SK-N-SH treated with all-trans-retinoic acid at 6 μM for 48 hours (cell line): ENCODE results near the gene TWIST2.

Experiments used
- OSR1 ChIP-seq: fragments of 250-450 bp; sonication (Bioruptor Pico); IDR thresholded peaks from 2 replicates; pipeline ENCODE4 v1.8.0; 2022; ENCODE audit warnings: moderate library complexity, mild to moderate bottlenecking, inconsistent platforms
- PATZ1 ChIP-seq: fragments of 250-450 bp; sonication (Bioruptor Pico); IDR thresholded peaks from 2 replicates; pipeline ENCODE4 v1.8.0; 2020; ENCODE audit warnings: mild to moderate bottlenecking, moderate library complexity, borderline replicate concordance
- RARB ChIP-seq: fragments of 250-450 bp; sonication (Bioruptor Pico); IDR thresholded peaks from 2 replicates; pipeline ENCODE4 v1.8.0; 2021; ENCODE audit warnings: mild to moderate bottlenecking, moderate library complexity
- TCF4 ChIP-seq: fragments of 250-450 bp; sonication (Bioruptor Pico); IDR thresholded peaks from 2 replicates; pipeline ENCODE4 v1.8.0; 2021; ENCODE audit warnings: mild to moderate bottlenecking, moderate library complexity, borderline replicate concordance
- ZFP30 ChIP-seq: fragments of 450-650 bp; formaldehyde crosslinking; IDR thresholded peaks from 2 replicates; pipeline ENCODE4 v1.5.0; 2022; ENCODE audit warnings: mild to moderate bottlenecking, moderate library complexity
- ZNF565 ChIP-seq: fragments of 450-650 bp; formaldehyde crosslinking; conservative IDR thresholded peaks from 2 replicates; pipeline ENCODE4 v1.5.0; 2020; ENCODE audit warnings: low read depth, mild to moderate bottlenecking, moderate library complexity

GRCh38 chr2:238862701-238863100, 14.8 kb downstream of the TWIST2 start:
- no peak for TF ChIP-seq TCF4 (CRISPR knock-in tag)
- TF ChIP-seq PATZ1 (CRISPR knock-in tag), result no peak
- no peak for TF ChIP-seq ZFP30
- no peak for TF ChIP-seq ZNF565 (CRISPR knock-in tag)
- no peak for TF ChIP-seq OSR1
- no peak for TF ChIP-seq RARB (CRISPR knock-in tag)
